ENCODE measurements around the gene SLC25A45. TPM values are rescaled to one million over a fixed set of nuclear protein-coding genes. Genes with fewer than 3 reads are reported as not detected.

Gene SLC25A45
- total RNA-seq, 4 donors from 2014 or later = 4.6 to 11.3 (median 5.9) TPM

GRCh38 chr11:65366340-65366773, 16.1 kb downstream of the SLC25A45 start:
- intact Hi-C loops (cut with DNase I) = loop anchor here (10.0 kb wide), 1 partner anchor 48 kb away; no protein-coding TSS in a partner anchor
- peaks cover 7 to 11% (median 8%) of the 10 kb centered on the region in 4 donors for H3K4me1 ChIP-seq
- H3K36me3 ChIP-seq = no peaks in the 10 kb centered on the region
- no peaks in the 10 kb centered on the region for H3K9me3 ChIP-seq
- peak in 1 of 2 donors; percentile 21 for TF ChIP-seq POLR2AphosphoS5 (IDR thresholded peaks at IDR 0.05)
- peak; percentile 73 to 90 (median 86) for TF ChIP-seq CTCF (IDR thresholded peaks at IDR 0.05)
- no peak for TF ChIP-seq EP300 (IDR thresholded peaks at IDR 0.05)
- TF ChIP-seq POLR2A (IDR thresholded peaks at IDR 0.05; ENCODE audit: low read depth) = no peak
- no peak overlapping the region for H3K27ac ChIP-seq (replicated peaks in 1 of 4)
- no peak for DNase-seq (ENCODE audit: extremely low spot score)
- 2% methylated on average over 4 of the region's 4 CpGs for WGBS
- no peak overlapping the region for H3K4me3 ChIP-seq
- H3K27me3 ChIP-seq = no peaks in the 10 kb centered on the region

- H3K9me3 ChIP-seq = no peaks in the 10 kb centered on the region
- WGBS = 73% methylated on average over 3 of the region's 3 CpGs
- TF ChIP-seq POLR2A (IDR thresholded peaks at IDR 0.05; ENCODE audit: low read depth) (no peak), EP300 (IDR thresholded peaks at IDR 0.05) (no peak), POLR2AphosphoS5 (IDR thresholded peaks at IDR 0.05) (no peak), CTCF (IDR thresholded peaks at IDR 0.05) (no peak)
- H3K36me3 ChIP-seq = no peaks in the 10 kb centered on the region
- H3K4me3 ChIP-seq = no peak overlapping the region
- DNase-seq (ENCODE audit: extremely low spot score) = no peak
- intact Hi-C loops (cut with DNase I) = loop anchor here (5.0 to 10.0 kb wide), 2 partner anchors 51 to 149 kb away; no protein-coding TSS in a partner anchor
- H3K4me1 ChIP-seq = peaks cover 7 to 9% (median 8%) of the 10 kb centered on the region in 4 donors
- H3K27ac ChIP-seq (replicated peaks in 1 of 4) = no peak overlapping the region
- no peaks in the 10 kb centered on the region for H3K27me3 ChIP-seq
Measured at GRCh38 chr11:65363770-65364169, 18.7 kb downstream of the SLC25A45 start.

- Histone ChIP-seq H3K9me3 (no peaks in the 10 kb centered on the region), H3K4me3 (no peak overlapping the region), H3K27me3 (no peaks in the 10 kb centered on the region), H3K36me3 (no peaks in the 10 kb centered on the region), H3K4me1 (peaks cover 7 to 9% (median 8%) of the 10 kb centered on the region in 4 donors), H3K27ac (replicated peaks in 1 of 4) (no peak overlapping the region)
- no peak for DNase-seq (ENCODE audit: extremely low spot score)
- no peak for TF ChIP-seq CTCF (IDR thresholded peaks at IDR 0.05)
- TF ChIP-seq EP300 (IDR thresholded peaks at IDR 0.05) = no peak
- no peak for TF ChIP-seq POLR2A (IDR thresholded peaks at IDR 0.05; ENCODE audit: low read depth)
- no peak for TF ChIP-seq POLR2AphosphoS5 (IDR thresholded peaks at IDR 0.05)
- WGBS = 86% methylated on average over 6 of the region's 6 CpGs
- intact Hi-C loops (cut with DNase I) = loop anchor here (5.0 to 10.0 kb wide), 2 partner anchors 52 to 149 kb away; no protein-coding TSS in a partner anchor
Measured at GRCh38 chr11:65362966-65363365, 19.5 kb downstream of the SLC25A45 start.

- intact Hi-C loops (cut with DNase I) = loop anchor here (5.0 to 10.0 kb wide), 2 partner anchors 52 to 150 kb away; no protein-coding TSS in a partner anchor
- Histone ChIP-seq H3K27ac (replicated peaks in 1 of 4) (no peak overlapping the region), H3K4me3 (no peak overlapping the region), H3K36me3 (no peaks in the 10 kb centered on the region), H3K9me3 (no peaks in the 10 kb centered on the region), H3K27me3 (no peaks in the 10 kb centered on the region), H3K4me1 (peaks cover 7 to 9% (median 8%) of the 10 kb centered on the region in 4 donors)
- WGBS = 78% methylated on average over 10 of the region's 10 CpGs
- DNase-seq (ENCODE audit: extremely low spot score) = no peak
- TF ChIP-seq POLR2AphosphoS5 (IDR thresholded peaks at IDR 0.05) = no peak
- TF ChIP-seq CTCF (IDR thresholded peaks at IDR 0.05) = no peak
- TF ChIP-seq POLR2A (IDR thresholded peaks at IDR 0.05; ENCODE audit: low read depth) = no peak
- no peak for TF ChIP-seq EP300 (IDR thresholded peaks at IDR 0.05)
Measured at GRCh38 chr11:65362320-65362931, 20.0 kb downstream of the SLC25A45 start.
